ENCODE measurements around the gene MEGF6.

DNA sequence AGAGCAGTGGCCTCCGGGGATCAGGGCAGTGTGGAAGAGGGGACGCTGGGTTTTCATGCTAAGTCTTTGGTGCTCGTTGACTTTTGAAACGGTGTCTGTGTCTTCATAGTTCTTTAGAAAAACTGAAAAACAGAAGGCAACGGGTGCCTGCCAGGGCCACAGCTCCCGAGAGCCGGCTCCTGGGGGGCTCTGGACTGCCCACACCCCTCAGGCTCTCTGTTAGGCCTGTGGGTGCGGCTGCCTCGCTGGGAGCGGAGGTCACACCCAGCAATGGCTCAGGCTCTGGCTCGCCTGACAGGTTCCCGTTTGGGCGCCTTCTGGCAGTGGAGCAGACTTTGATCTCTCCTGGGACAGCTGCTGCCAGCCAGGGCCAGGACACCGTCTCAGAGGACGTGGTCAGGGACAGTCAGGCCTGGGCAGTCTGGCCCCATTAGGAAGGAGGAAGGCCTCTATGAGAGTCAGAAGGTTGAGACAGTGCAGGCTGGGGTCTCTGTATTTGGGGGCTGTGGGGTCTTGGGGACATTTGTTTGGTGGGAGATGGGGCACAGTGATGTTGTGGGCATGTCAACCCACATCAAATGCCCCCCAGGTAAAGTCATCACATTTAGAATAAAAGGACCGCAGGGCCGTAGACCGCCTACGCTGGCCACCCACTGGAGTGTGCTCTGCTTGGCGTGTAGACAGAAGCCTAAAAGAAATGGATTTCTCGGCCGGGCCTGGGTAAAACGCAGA is 151.2 kb downstream of the MEGF6 start:
- TF ChIP-seq, protein P1, sequence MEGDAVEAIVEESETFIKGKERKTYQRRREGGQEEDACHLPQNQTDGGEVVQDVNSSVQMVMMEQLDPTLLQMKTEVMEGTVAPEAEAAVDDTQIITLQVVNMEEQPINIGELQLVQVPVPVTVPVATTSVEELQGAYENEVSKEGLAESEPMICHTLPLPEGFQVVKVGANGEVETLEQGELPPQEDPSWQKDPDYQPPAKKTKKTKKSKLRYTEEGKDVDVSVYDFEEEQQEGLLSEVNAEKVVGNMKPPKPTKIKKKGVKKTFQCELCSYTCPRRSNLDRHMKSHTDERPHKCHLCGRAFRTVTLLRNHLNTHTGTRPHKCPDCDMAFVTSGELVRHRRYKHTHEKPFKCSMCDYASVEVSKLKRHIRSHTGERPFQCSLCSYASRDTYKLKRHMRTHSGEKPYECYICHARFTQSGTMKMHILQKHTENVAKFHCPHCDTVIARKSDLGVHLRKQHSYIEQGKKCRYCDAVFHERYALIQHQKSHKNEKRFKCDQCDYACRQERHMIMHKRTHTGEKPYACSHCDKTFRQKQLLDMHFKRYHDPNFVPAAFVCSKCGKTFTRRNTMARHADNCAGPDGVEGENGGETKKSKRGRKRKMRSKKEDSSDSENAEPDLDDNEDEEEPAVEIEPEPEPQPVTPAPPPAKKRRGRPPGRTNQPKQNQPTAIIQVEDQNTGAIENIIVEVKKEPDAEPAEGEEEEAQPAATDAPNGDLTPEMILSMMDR (IDR thresholded peaks at IDR 0.05) = no peak
- TF ChIP-seq POLR2A (IDR thresholded peaks at IDR 0.05) = peak; percentile 55
- peak in 2 of 3 donors; percentile 69 to 81 for TF ChIP-seq POLR2AphosphoS5 (IDR thresholded peaks at IDR 0.05)
